T-helper 2 cell treated with Interferon-gamma antibody and Interleukin-4, amounts not matched to agents 5 μg/mL and 100 μg/mL, for 36 hours (primary cell): ENCODE results near the gene EHMT1.
A peak's percentile ranks its signal among the peaks of the same experiment; 100 is the strongest.

Experiments
- DNase-seq: peaks from one replicate; pipeline ENCODE4 v3.0.0; 2021; ENCODE audit warnings: low spot score
- H3K27ac Mint-ChIP-seq: one replicate; pipeline ENCODE4 v1.8.0; 2021; ENCODE audit warnings: mild to moderate bottlenecking, mixed read lengths
- H3K27me3 Mint-ChIP-seq: one replicate; pipeline ENCODE4 v1.8.0; 2021; ENCODE audit warnings: low read depth, mixed read lengths
- H3K36me3 Mint-ChIP-seq: one replicate; pipeline ENCODE4 v1.8.0; 2021; ENCODE audit warnings: low read depth, mixed read lengths
- H3K4me1 Mint-ChIP-seq: one replicate; pipeline ENCODE4 v1.8.0; 2021; ENCODE audit warnings: low read depth, mixed read lengths
- H3K4me3 Mint-ChIP-seq: one replicate; pipeline ENCODE4 v1.8.0; 2022; ENCODE audit warnings: mild to moderate bottlenecking, moderate library complexity, mixed read lengths
- H3K9me3 Mint-ChIP-seq: one replicate; pipeline ENCODE4 v1.8.0; 2021; ENCODE audit warnings: mixed read lengths

Gene EHMT1

GRCh38 chr9:137759649-137760321 lies 141.0 kb downstream of the EHMT1 start:
- Mint-ChIP-seq H3K9me3 (peaks cover 13% of the 10 kb centered on the region), H3K36me3 (peaks cover 73% of the 10 kb centered on the region), H3K4me1 (peaks cover 25% of the 10 kb centered on the region), H3K27ac (peak overlapping the region; percentile 41), H3K4me3 (no peak overlapping the region), H3K27me3 (no peaks in the 10 kb centered on the region)
- DNase-seq, result no peak

GRCh38 chr9:137760426-137760825 lies 141.6 kb downstream of the EHMT1 start:
- DNase-seq, result no peak
- Mint-ChIP-seq H3K9me3 (peaks cover 7% of the 10 kb centered on the region), H3K27me3 (no peaks in the 10 kb centered on the region), H3K27ac (no peak overlapping the region), H3K4me1 (peaks cover 25% of the 10 kb centered on the region), H3K36me3 (peaks cover 66% of the 10 kb centered on the region), H3K4me3 (no peak overlapping the region)

- Mint-ChIP-seq H3K27me3 (no peaks in the 10 kb centered on the region), H3K9me3 (peaks cover under 1% of the 10 kb centered on the region), H3K4me1 (peaks cover 25% of the 10 kb centered on the region), H3K27ac (peak overlapping the region; percentile 31), H3K36me3 (peaks cover 65% of the 10 kb centered on the region), H3K4me3 (no peak overlapping the region)
- DNase-seq, result peak; percentile 10
Observed at GRCh38 chr9:137761032-137761431, 142.2 kb downstream of the EHMT1 start.

GRCh38 chr9:137761793-137762192 lies 143.0 kb downstream of the EHMT1 start:
- H3K4me3 Mint-ChIP-seq, result no peak overlapping the region
- peak overlapping the region; percentile 38 for H3K27ac Mint-ChIP-seq
- no peaks in the 10 kb centered on the region for H3K27me3 Mint-ChIP-seq
- H3K4me1 Mint-ChIP-seq, result peaks cover 20% of the 10 kb centered on the region
- peaks cover 60% of the 10 kb centered on the region for H3K36me3 Mint-ChIP-seq
- DNase-seq, result no peak
- H3K9me3 Mint-ChIP-seq, result no peaks in the 10 kb centered on the region

GRCh38 chr9:137762414-137763061 lies 143.7 kb downstream of the EHMT1 start:
- Mint-ChIP-seq H3K27me3 (no peaks in the 10 kb centered on the region), H3K4me1 (peaks cover 13% of the 10 kb centered on the region), H3K9me3 (no peaks in the 10 kb centered on the region), H3K36me3 (peaks cover 60% of the 10 kb centered on the region), H3K27ac (peak overlapping the region; percentile 8), H3K4me3 (no peak overlapping the region)
- DNase-seq, result no peak

- H3K4me3 Mint-ChIP-seq, result no peak overlapping the region
- DNase-seq, result no peak
- H3K27ac Mint-ChIP-seq, result no peak overlapping the region
- H3K4me1 Mint-ChIP-seq, result peaks cover 6% of the 10 kb centered on the region
- H3K9me3 Mint-ChIP-seq, result no peaks in the 10 kb centered on the region
- peaks cover 57% of the 10 kb centered on the region for H3K36me3 Mint-ChIP-seq
- no peaks in the 10 kb centered on the region for H3K27me3 Mint-ChIP-seq
Observed at GRCh38 chr9:137763271-137763955, 144.6 kb downstream of the EHMT1 start.

- Mint-ChIP-seq H3K27ac (no peak overlapping the region), H3K4me1 (peaks cover 6% of the 10 kb centered on the region), H3K4me3 (no peak overlapping the region), H3K9me3 (no peaks in the 10 kb centered on the region), H3K27me3 (no peaks in the 10 kb centered on the region), H3K36me3 (peaks cover 52% of the 10 kb centered on the region)
- no peak for DNase-seq
Observed at GRCh38 chr9:137764171-137764671, 145.4 kb downstream of the EHMT1 start.

GRCh38 chr9:137764981-137765380 lies 146.2 kb downstream of the EHMT1 start:
- Mint-ChIP-seq H3K9me3 (no peaks in the 10 kb centered on the region), H3K36me3 (peaks cover 46% of the 10 kb centered on the region), H3K4me3 (no peak overlapping the region), H3K27me3 (no peaks in the 10 kb centered on the region), H3K4me1 (peaks cover 1% of the 10 kb centered on the region), H3K27ac (no peak overlapping the region)
- no peak for DNase-seq

GRCh38 chr9:137765536-137765935 lies 146.7 kb downstream of the EHMT1 start:
- H3K27me3 Mint-ChIP-seq, result no peaks in the 10 kb centered on the region
- H3K9me3 Mint-ChIP-seq, result no peaks in the 10 kb centered on the region
- no peak overlapping the region for H3K27ac Mint-ChIP-seq
- DNase-seq, result no peak
- peaks cover 1% of the 10 kb centered on the region for H3K4me1 Mint-ChIP-seq
- H3K4me3 Mint-ChIP-seq, result no peak overlapping the region
- peaks cover 47% of the 10 kb centered on the region for H3K36me3 Mint-ChIP-seq

GRCh38 chr9:137771580-137771979 lies 152.8 kb downstream of the EHMT1 start:
- Mint-ChIP-seq H3K4me1 (no peaks in the 10 kb centered on the region), H3K36me3 (peaks cover 33% of the 10 kb centered on the region), H3K27ac (no peak overlapping the region), H3K4me3 (no peak overlapping the region), H3K9me3 (no peaks in the 10 kb centered on the region), H3K27me3 (no peaks in the 10 kb centered on the region)
- DNase-seq, result no peak

- Mint-ChIP-seq H3K4me1 (no peaks in the 10 kb centered on the region), H3K9me3 (no peaks in the 10 kb centered on the region), H3K4me3 (no peak overlapping the region), H3K27ac (no peak overlapping the region), H3K36me3 (peaks cover 34% of the 10 kb centered on the region), H3K27me3 (no peaks in the 10 kb centered on the region)
- no peak for DNase-seq
Observed at GRCh38 chr9:137772281-137772873, 153.6 kb downstream of the EHMT1 start.

GRCh38 chr9:137774775-137775386 lies 156.1 kb downstream of the EHMT1 start:
- Mint-ChIP-seq H3K27me3 (no peaks in the 10 kb centered on the region), H3K36me3 (peaks cover 38% of the 10 kb centered on the region), H3K4me1 (no peaks in the 10 kb centered on the region), H3K27ac (no peak overlapping the region), H3K9me3 (no peaks in the 10 kb centered on the region), H3K4me3 (no peak overlapping the region)
- no peak for DNase-seq

GRCh38 chr9:137776306-137776995 lies 157.6 kb downstream of the EHMT1 start:
- no peaks in the 10 kb centered on the region for H3K9me3 Mint-ChIP-seq
- H3K27me3 Mint-ChIP-seq, result no peaks in the 10 kb centered on the region
- no peak overlapping the region for H3K27ac Mint-ChIP-seq
- no peak overlapping the region for H3K4me3 Mint-ChIP-seq
- H3K36me3 Mint-ChIP-seq, result peaks cover 28% of the 10 kb centered on the region
- no peaks in the 10 kb centered on the region for H3K4me1 Mint-ChIP-seq
- DNase-seq, result no peak
